Caki2 (cell line): ENCODE measurements around the gene RSRC1. TPM values are rescaled to one million over a fixed set of nuclear protein-coding genes. Genes with fewer than 3 reads are reported as not detected.

Experiments
- DNase-seq: peaks from one replicate; pipeline ENCODE4 v3.0.0-alpha.2; 2015; ENCODE audit warnings: low read depth
- in situ Hi-C: cut with HindIII; loops from 2 replicates; pipeline ENCODE4 v1.10.0; 2016; ENCODE audit warnings: low sequenced_read_pairs, low pct_unique_long_range_greater_than_20kb, mixed read lengths
- total RNA-seq: library from RNA; depleted of rRNA; stranded (reverse); fragments of >200 nt; shearing (Covaris generic); gene quantifications from 2 replicates; pipeline ENCODE4 v1.2.3, GENCODE V29; 2014; ENCODE audit warnings: low replicate concordance; rRNA removed

RSRC1 gene
- total RNA-seq, 1 experiment from 2014 or later: 72.1 TPM

GRCh38 chr3:158570999-158571702, 461.3 kb downstream of the RSRC1 start, which contains the start of gene MLF1:
Gene MLF1 (plus strand): TSS chr3:158571194. CDS start chr3:158571301, 107 bp downstream.
- peak; percentile 86 for DNase-seq
- in situ Hi-C loops: no loop called here

- in situ Hi-C loops: no loop called here
- DNase-seq: no peak
Measured at GRCh38 chr3:158571969-158572765, 462.3 kb downstream of the RSRC1 start.

- DNase-seq: no peak
Measured at GRCh38 chr3:158572766-158573060, 462.8 kb downstream of the RSRC1 start.

GRCh38 chr3:158573714-158574113, 463.8 kb downstream of the RSRC1 start:
- no peak for DNase-seq
- in situ Hi-C loops: no loop called here

More at GRCh38 chr3:158572766-158573060, 462.8 kb downstream of the RSRC1 start:
- in situ Hi-C loops: no loop called here

GRCh38 chr3:158574646-158575045, 464.8 kb downstream of the RSRC1 start:
- DNase-seq: no peak
- in situ Hi-C loops: no loop called here

- in situ Hi-C loops: no loop called here
- DNase-seq: no peak
Measured at GRCh38 chr3:158590223-158590622, 480.3 kb downstream of the RSRC1 start.

Other genes starting within 250 kb of the RSRC1 start
- gene SHOX2, start 3.7 kb upstream of the RSRC1 start, total RNA-seq: 0.78 and 0.98 TPM in 2 replicates